Ovary (tissue), 9 donors: Measurements from ENCODE around the gene CYTH2. TPM values are rescaled to one million over a fixed set of nuclear protein-coding genes. Genes with fewer than 3 reads are reported as not detected.

Source experiments
- DNase-seq, 5 donors: peaks; one replicate each; pipeline ENCODE4 v3.0.0-alpha.2; 2019 to 2020
- H3K27ac ChIP-seq, 2 donors: fragments of 200-600 bp; one replicate each; pipeline versions ENCODE4 v1.5.1 to v1.8.0; 2019 to 2022
- H3K27me3 ChIP-seq: fragments of 200-600 bp; one replicate; pipeline ENCODE4 v1.8.0; 2022
- H3K36me3 ChIP-seq: fragments of 200-600 bp; sonication (generic); one replicate; pipeline ENCODE4 v1.5.1; 2019
- H3K4me1 ChIP-seq: one replicate; pipeline ENCODE4 v1.8.1; 2013; ENCODE audit warnings: mild to moderate bottlenecking, moderate library complexity; ENCODE audit not compliant: insufficient read depth
- H3K4me3 ChIP-seq: fragments of 200-600 bp; sonication (generic); one replicate; pipeline ENCODE4 v1.5.1; 2017
- H3K9me3 ChIP-seq, 2 donors: fragments of 200-600 bp in 1 of 2; sonication (generic) in 1 of 2; one replicate each; pipeline versions ENCODE4 v1.5.1 to v1.8.1; 2013 to 2019; ENCODE audit warnings: mild to moderate bottlenecking in 1 of 2, moderate library complexity in 1 of 2
- CTCF ChIP-seq, 3 donors: fragments of 450-650 bp in 2 of 3; fragments of 200-600 bp in 1 of 3; IDR thresholded peaks; one replicate each; pipeline versions ENCODE4 v1.5.1 to v1.8.0; 2016 to 2022; ENCODE audit warnings: antibody characterized with exemption in 3 of 3, mild to moderate bottlenecking in 1 of 3
- EP300 ChIP-seq: sonication (generic); formaldehyde crosslinking; IDR thresholded peaks from one replicate; pipeline ENCODE4 v1.6.1; 2017; ENCODE audit warnings: antibody characterized with exemption
- POLR2A ChIP-seq: fragments of 450-650 bp; IDR thresholded peaks from one replicate; pipeline ENCODE4 v1.6.1; 2017; ENCODE audit warnings: antibody characterized with exemption, mild to moderate bottlenecking, moderate library complexity
- WGBS, 3 donors: extraction: QIAGEN DNeasy Blood & Tissue Kit in 1 of 3; methylation state at CpG; one replicate each; pipeline versions ENCODE4 v1.1.5 to v1.1.7; 2013 to 2017; 5-methylcytosine and 5-hydroxymethylcytosine counted together
- intact Hi-C, 4 donors: fragments of 100-400 bp; cut with DNase I; formaldehyde crosslinking; loops; one replicate each; pipeline versions ENCODE4 v1.11.0 to v1.15.1; 2022 to 2023
- polyA plus RNA-seq, 2 donors: library from polyadenylated mRNA; stranded (reverse); fragments of 200-250 nt in 1 of 2; fragments of 350-450 nt in 1 of 2; fragmentation: Illumina TruSeq in 1 of 2; extraction: RNeasy Lipid Tissue Mini Kit (QIAGEN cat#74804) in 1 of 2; gene quantifications; one replicate each; pipeline ENCODE4 v1.2.3, GENCODE V29; 2013 to 2014
- total RNA-seq, 7 donors: library from RNA; depleted of rRNA in 2 of 7; stranded (reverse); fragments of >200 nt in 2 of 7; fragmentation: NEBNext Ultra II Directional in 3 of 7; extraction: Animal tissue kit (Norgen Biotek cat#: 25700) in 3 of 7; gene quantifications; one replicate each; pipeline versions ENCODE4 v1.1.0 to v1.2.4, GENCODE V29; 2016 to 2023
- donor health status: DM: no; HTN: no; CAD: no; lungs with moderate emphysema.
- donor health status: DM: no; HTN: no; CAD: no.
- donor health status: Bipolar disorder and iron deficiency.
- donor health status: DM: yes; HTN: yes; CAD: no.
- donor health status: DM: no; HTN: no; CAD: no.
- donor health status: DM: yes; HTN: yes; CAD: no.

Gene CYTH2
- total and polyA plus RNA-seq, 9 donors: 27.6 to 66.5 (median 49.4) TPM

GRCh38 chr19:48476176-48476575, 7.0 kb downstream of the CYTH2 start:
- 86 to 88% (median 86%) methylated on average over 9 of the region's 9 CpGs for WGBS, 3 donors
- no peak for DNase-seq
- peaks cover 3% of the 10 kb centered on the region for H3K4me1 ChIP-seq
- no peaks in the 10 kb centered on the region for H3K27me3 ChIP-seq
- no peak overlapping the region for H3K4me3 ChIP-seq
- no peak overlapping the region for H3K27ac ChIP-seq
- no peaks in the 10 kb centered on the region for H3K9me3 ChIP-seq
- TF ChIP-seq POLR2A (no peak), CTCF (IDR thresholded peaks at IDR 0.05) (no peak), EP300 (no peak)
- intact Hi-C loops: no loop called here
- H3K36me3 ChIP-seq: no peaks in the 10 kb centered on the region

- intact Hi-C loops: no loop called here
- no peak for TF ChIP-seq EP300
- TF ChIP-seq POLR2A: no peak
- Histone ChIP-seq H3K27me3 (no peaks in the 10 kb centered on the region), H3K9me3 (no peaks in the 10 kb centered on the region), H3K4me1 (peaks cover 9% of the 10 kb centered on the region), H3K27ac (no peak overlapping the region), H3K4me3 (no peak overlapping the region), H3K36me3 (no peaks in the 10 kb centered on the region)
- WGBS, 3 donors: 66 to 73% (median 71%) methylated on average over 10 of the region's 10 CpGs
- no peak for DNase-seq
Measured at GRCh38 chr19:48477067-48477685, 8.0 kb downstream of the CYTH2 start.

- TF ChIP-seq EP300 (no peak), CTCF (IDR thresholded peaks at IDR 0.05) (no peak), POLR2A (no peak)
- intact Hi-C loops: no loop called here
- Histone ChIP-seq H3K4me1 (peaks cover 9% of the 10 kb centered on the region), H3K9me3 (no peaks in the 10 kb centered on the region), H3K4me3 (no peak overlapping the region), H3K27me3 (no peaks in the 10 kb centered on the region), H3K27ac (no peak overlapping the region), H3K36me3 (no peaks in the 10 kb centered on the region)
- DNase-seq: no peak
- WGBS, 3 donors: 73 to 76% (median 74%) methylated on average over 22 of the region's 22 CpGs
Measured at GRCh38 chr19:48477698-48478338, 8.6 kb downstream of the CYTH2 start.

GRCh38 chr19:48478339-48479256, 9.4 kb downstream of the CYTH2 start:
- TF ChIP-seq POLR2A (no peak), CTCF (IDR thresholded peaks at IDR 0.05) (no peak), EP300 (no peak)
- Histone ChIP-seq H3K36me3 (no peaks in the 10 kb centered on the region), H3K9me3 (no peaks in the 10 kb centered on the region), H3K4me1 (peaks cover 9% of the 10 kb centered on the region), H3K4me3 (no peak overlapping the region), H3K27me3 (no peaks in the 10 kb centered on the region), H3K27ac (no peak overlapping the region)
- DNase-seq: no peak
- intact Hi-C loops: no loop called here
- 64 to 71% (median 71%) methylated on average over 19 to 29 of the region's 29 CpGs for WGBS, 3 donors
